ENCODE results near the gene TAL1. TPM values are rescaled to one million over a fixed set of nuclear protein-coding genes. Genes with fewer than 3 reads are reported as not detected.

TAL1 gene
- total and polyA plus RNA-seq, 10 of the 15 experiments (the other 5 are each of a cell fraction or from before 2014, with no cell fraction given): 0.05 TPM; not detected in 9

DNA sequence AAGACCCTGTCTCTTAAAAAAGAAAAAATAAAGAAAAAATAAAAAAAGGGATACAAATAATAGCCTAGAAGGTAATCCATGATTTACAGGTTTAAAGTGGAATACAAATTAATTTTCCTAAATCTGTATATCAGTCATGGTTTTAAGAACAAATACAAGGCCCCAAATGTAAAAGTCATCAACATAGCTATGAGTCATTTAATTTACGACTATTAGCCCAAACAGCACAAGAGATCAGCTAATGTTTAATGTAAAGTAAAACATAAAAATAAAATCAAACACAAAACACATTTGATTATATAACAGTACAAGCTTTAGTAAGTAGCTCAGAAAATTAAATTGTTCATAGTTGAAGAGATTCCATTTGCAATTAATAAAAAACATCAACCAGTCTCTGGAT is 20.3 kb upstream of the TAL1 start:
- in situ Hi-C loops (cut with MboI) (no loop called here), intact Hi-C loops (cut with micrococcal nuclease; ENCODE audit: unreplicated experiment) (no loop called here)
- H3K9me3 ChIP-seq (replicated peaks; ENCODE audit: control insufficient read depth, insufficient read depth, low read length): no peaks in the 10 kb centered on the region
- no peaks in the 10 kb centered on the region for H3K4me1 ChIP-seq (ENCODE audit: control insufficient read depth, insufficient read depth, low read length)
- DNase-seq (ENCODE audit: low read depth, low spot score) (no peak), ATAC-seq (no peak), FAIRE-seq (no peak)
- no peak overlapping the region for H3K9ac ChIP-seq (ENCODE audit: control insufficient read depth, insufficient read depth, low read length)
- SMC1A ChIA-PET (ENCODE audit: uncharacterized antibody, unreplicated experiment): interaction anchor here (1.4 to 2.9 kb wide), 2 partner anchors 10 to 73 kb away, joined by 3 to 20 read pairs; no protein-coding TSS in a partner anchor
- no peak overlapping the region for H3K4me2 ChIP-seq (ENCODE audit: control insufficient read depth, insufficient read depth)
- WGBS (ENCODE audit: insufficient coverage, insufficient replicate concordance, low lambda C conversion rate, missing lambda C conversion rate): 100% methylated on average over 1 of the region's 1 CpG
- BruUV-seq (replicated peaks): no TSS peak
- CTCF ChIA-PET: interaction anchor here (4.4 kb wide), 1 partner anchor 11 kb away, joined by 26 read pairs; no protein-coding TSS in a partner anchor
- POLR2A ChIA-PET: interaction anchor here (0.6 kb wide), 1 partner anchor 1054 kb away, joined by 3 read pairs; no protein-coding TSS in a partner anchor
- no peaks in the 10 kb centered on the region for H4K20me1 ChIP-seq (ENCODE audit: control insufficient read depth, insufficient read depth)
- H3K36me3 ChIP-seq (ENCODE audit: control insufficient read depth in 2 of 2, insufficient read depth in 2 of 2, low read length in 1 of 2): peaks cover 0 to 17% of the 10 kb centered on the region in 2 experiments; a peak in 2 of 4 replicates
- no peaks in the 10 kb centered on the region for H3K79me2 ChIP-seq (ENCODE audit: control insufficient read depth, insufficient read depth, low read length)
- TF ChIP-seq, protein P1, sequence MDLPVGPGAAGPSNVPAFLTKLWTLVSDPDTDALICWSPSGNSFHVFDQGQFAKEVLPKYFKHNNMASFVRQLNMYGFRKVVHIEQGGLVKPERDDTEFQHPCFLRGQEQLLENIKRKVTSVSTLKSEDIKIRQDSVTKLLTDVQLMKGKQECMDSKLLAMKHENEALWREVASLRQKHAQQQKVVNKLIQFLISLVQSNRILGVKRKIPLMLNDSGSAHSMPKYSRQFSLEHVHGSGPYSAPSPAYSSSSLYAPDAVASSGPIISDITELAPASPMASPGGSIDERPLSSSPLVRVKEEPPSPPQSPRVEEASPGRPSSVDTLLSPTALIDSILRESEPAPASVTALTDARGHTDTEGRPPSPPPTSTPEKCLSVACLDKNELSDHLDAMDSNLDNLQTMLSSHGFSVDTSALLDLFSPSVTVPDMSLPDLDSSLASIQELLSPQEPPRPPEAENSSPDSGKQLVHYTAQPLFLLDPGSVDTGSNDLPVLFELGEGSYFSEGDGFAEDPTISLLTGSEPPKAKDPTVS (IDR thresholded peaks at IDR 0.05; ENCODE audit: low read depth, low read length): no peak
- TF ChIP-seq TAF1 (IDR thresholded peaks at IDR 0.05; ENCODE audit: borderline replicate concordance, low read depth, low read length): no peak
- TF ChIP-seq IRF4 (IDR thresholded peaks at IDR 0.05; ENCODE audit: low read depth, low read length): no peak
- no peak for TF ChIP-seq MEF2A (IDR thresholded peaks at IDR 0.05; ENCODE audit: insufficient read depth, low read depth, low read length)
- no peak for TF ChIP-seq TCF3 (IDR thresholded peaks at IDR 0.05; ENCODE audit: borderline replicate concordance, insufficient read depth, low read depth, low read length)
- no peak for TF ChIP-seq NFIC (IDR thresholded peaks at IDR 0.05; ENCODE audit: low read depth, low read length)
- no peak for TF ChIP-seq PAX5 (IDR thresholded peaks at IDR 0.05; ENCODE audit: borderline replicate concordance, low read depth, low read length)
- no peak for TF ChIP-seq SMARCA5 (IDR thresholded peaks at IDR 0.05)
- no peak for TF ChIP-seq SREBF2 (IDR thresholded peaks at IDR 0.05; ENCODE audit: low read length)
- no peak for TF ChIP-seq POLR2A (IDR thresholded peaks at IDR 0.05; ENCODE audit: low read depth, low read length)
- no peak for TF ChIP-seq ZNF274 (IDR thresholded peaks at IDR 0.05; ENCODE audit: insufficient read depth, insufficient read length)
- no peak overlapping the region for H2AFZ ChIP-seq (ENCODE audit: control insufficient read depth, low read depth, low read length)
- no peak overlapping the region for H3K4me3 ChIP-seq
- no peak overlapping the region for H3K27ac ChIP-seq (ENCODE audit: control insufficient read depth, insufficient read depth)
- RAD21 ChIA-PET (ENCODE audit: unreplicated experiment): no interaction called here
- no peaks in the 10 kb centered on the region for H3K27me3 ChIP-seq (replicated peaks in 1 of 2; ENCODE audit: control insufficient read depth in 2 of 2, insufficient read depth in 2 of 2, low read length in 1 of 2)

Data from GM12878 (cell line).